ENCODE data around the gene DRAM1.
A peak's percentile ranks its signal among the peaks of the same experiment; 100 is the strongest.
"Not testable (repeated sequence)": the region's sequence is repeated elsewhere in the genome, so short reads cannot be mapped to it uniquely, and the experiment has no call there.

DRAM1 gene, protein sequence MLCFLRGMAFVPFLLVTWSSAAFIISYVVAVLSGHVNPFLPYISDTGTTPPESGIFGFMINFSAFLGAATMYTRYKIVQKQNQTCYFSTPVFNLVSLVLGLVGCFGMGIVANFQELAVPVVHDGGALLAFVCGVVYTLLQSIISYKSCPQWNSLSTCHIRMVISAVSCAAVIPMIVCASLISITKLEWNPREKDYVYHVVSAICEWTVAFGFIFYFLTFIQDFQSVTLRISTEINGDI

DNA sequence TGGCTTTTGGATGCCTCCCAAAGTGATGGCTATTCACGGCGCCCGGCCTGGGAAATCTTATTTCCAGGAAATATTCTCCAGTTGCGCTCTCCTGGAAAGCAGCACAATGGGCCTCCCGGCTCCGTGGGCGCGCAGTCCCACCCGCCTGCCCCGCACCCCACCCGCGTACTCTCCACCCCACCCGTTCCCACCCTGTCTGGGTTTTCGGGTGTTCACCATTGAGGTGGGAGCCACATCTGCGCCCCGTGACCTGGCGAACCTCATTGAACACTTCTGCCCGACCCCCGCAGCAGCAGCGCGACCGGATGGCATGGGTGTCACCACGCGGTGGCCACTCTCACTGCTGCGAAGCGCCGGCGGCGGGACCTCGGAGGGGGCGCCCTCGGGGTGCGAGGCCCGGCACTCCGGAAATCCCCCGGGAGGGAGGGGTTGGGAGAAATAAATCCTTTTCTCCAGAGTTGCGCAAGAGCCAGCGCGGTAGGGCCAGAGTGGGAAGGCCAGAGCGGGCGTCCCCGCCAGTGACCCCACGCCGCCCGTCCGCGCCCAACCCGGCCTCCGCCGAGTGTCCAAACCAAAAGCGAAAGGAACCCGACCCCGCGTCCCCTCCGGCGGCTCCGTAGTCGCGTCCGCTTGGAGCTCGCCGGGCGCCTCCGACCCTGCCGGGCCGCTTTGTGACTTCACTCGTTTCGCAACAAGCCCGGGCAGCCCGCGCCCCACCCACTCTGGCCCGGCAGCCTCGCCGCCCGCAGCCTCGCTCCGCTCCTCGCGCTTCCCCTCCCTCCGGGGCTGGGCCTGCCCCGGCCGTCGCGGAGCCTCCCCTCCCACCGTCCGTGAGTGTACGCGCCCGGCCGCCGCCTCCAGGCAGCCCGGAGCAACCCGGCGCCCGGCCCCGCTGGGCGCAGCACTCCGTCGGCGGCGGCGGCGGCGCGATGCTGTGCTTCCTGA, at the start of gene DRAM1:
Gene DRAM1, plus strand, starts transcription at position 720 of the 945 bp plus-strand sequence. Its CDS starts 210 bp downstream, at position 930.
- peak; percentile 48 to 52 for DNase-seq (ENCODE audit: low read depth in 2 of 2)

DNA sequence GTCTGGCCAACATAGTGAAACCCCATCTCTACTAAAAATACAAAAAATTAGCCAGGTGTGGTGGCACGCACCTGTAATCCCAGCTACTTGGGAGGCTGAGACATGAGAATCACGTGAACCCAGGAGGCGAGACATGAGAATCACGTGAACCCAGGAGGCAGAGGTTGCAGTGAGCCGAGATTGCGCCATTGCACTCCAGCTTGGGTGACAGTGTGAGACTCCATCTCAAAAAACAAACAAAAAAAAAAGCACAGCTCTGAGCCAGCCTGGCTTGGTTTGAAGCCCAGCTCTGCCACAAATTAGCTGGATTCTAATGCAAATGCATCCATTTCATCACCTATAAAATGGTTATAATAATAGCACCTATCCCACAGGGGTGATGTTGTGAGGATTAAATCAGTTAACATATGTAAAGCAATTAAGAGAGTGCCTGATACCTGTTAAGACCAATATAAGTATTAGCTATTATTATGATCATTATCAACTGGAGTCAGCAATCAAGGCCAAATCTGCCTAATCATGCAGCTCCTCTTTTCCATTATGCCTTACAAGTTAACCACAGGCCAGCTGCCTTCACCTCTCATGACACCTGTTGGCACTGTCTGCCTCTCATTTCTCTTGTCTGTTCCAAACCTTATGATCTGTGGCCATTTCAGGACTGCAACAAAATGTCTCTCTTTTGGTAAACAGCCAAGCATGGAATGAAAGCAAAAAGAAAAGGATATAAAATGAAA, 48.8 kb upstream of the DRAM1 start:
- DNase-seq (ENCODE audit: low read depth in 2 of 2), result no peak

DNA sequence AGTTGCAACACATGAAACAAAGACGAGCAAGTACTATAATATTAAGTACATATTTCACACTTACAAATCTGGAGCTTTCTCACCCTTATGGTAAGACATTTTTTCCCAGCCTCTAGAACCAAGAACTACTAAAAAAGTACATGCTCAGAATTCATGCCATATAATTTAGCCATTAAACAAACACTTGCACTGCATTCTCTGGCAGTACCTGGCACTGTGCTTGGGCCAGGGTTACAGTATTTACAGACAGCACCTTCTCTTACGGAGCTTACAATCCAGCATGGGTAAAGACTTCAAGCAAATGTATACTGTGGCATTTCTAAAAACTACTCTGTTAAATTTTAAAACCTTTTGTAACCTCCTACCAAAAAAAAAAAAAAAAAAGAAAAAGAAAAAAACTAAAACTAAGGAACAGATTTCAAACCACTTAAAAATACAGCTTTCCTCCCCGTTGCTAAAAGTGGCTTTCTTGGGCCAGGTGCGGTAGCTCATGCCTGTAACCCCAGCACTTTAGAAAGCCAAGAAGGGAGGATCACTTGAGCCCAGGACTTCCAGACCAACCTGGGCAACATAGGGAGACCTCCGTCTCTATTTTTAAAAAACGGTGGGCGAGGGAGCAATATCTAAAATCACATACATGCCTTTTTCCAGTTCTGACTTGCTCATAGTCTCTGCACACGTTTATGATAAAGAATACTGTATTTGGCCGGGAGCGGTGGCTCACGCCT, 47.6 kb upstream of the DRAM1 start:
- DNase-seq (ENCODE audit: low read depth in 2 of 2), result no peak

DNA sequence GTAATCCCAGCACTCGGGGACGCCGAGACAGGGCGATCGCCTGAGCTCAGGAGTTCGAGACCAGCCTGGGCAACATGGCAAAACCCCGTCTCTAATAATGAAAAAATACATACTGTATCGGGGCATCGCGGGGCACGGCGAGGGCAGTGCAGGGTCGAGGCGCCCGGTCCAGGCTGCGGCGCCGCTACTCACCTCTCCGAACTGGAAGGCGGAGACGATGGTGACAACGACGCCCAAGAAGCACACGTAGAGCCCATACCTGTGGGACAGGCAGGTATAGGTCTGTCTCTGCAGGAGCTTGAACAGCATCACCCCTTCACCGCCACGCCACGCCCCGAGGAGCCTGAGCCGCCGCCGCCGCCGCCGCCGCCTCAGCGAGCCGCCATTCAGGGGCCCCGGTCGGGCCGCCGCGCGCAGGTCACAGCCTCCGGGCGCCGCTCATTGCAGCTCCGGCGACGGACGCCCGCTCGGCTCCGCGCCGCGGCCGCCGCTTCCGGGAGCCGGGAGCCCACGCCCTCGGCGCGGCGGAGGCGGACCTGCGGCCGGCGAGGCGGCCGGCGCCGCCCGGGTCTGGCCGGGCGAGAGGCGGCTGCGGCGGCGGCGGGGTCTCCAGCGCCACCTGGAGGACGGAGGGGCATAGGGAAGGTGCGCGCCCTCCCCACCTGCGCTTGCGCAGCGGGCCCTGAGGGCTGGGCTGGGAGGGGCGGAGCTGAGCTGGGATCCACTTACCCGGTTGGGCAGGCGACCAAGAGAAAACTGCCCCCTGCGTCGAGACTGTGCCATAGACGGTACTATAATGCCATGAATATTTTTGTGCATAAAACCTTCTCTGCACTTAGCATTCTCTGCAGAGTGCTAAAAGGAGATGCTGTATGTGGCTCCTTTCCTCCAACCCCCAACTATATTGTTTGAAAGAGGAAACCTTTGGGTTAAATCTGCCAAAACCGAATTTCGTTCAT, 46.7 kb upstream of the DRAM1 start, which contains the start of gene GNPTAB:
Gene GNPTAB, minus strand, starts transcription at position 593 of the 959 bp plus-strand sequence. Its CDS starts 284 bp downstream, at position 309.
- peak; percentile 91 to 95 for DNase-seq (ENCODE audit: low read depth in 2 of 2)

DNA sequence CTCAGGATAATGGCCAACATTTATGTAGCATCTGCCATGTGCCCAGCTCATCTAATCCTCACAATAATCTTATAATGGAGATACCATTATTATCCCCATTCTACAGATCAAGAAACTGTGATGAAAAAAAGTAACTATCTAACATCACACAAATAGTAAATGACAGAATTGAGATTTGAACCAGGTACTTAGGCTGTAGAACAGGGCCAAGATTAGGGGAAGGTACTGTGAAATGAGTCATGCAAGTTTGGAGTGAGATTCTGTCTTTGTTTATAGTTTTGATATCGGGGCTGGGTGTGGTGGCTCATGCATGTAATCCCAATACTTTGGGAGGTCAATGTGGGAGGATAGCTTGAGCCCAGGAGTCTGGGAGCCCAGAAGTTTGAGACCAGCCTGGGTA, 45.4 kb upstream of the DRAM1 start:
- DNase-seq (ENCODE audit: low read depth in 2 of 2), result no peak

DNA sequence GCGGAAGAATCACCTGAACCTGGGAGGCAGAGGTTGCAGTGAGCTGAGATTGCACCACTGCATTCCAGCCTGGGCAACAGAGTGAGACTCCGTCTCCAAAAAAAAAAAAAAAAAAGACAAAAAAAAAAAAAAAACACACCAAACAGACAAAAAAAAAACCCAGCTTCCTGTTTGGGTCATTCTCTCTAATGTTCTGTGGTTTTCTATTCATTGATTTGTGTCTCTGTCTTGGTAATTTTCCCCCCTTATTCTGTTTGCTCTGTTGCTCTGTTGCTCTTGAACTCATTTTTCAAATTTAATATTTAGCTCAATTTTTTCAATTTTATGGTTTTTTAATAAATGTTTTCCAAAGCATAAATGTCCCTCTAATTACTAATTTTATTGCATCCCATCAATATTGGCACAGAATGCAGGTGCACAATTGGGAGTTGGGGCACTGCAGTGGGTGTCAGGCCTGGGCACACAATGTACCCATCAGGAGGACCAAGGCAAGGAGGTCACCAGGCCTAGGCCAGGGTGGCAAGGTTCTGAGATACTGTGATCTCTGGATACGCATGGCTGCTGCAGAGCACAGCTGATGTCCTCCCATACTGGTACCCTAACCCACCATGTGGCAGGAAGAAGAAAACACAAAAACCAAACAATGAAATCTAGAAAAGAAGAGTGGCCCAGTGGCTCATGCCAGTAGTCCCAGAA, 38.6 kb upstream of the DRAM1 start:
- DNase-seq (ENCODE audit: low read depth in 2 of 2), result no peak

DNA sequence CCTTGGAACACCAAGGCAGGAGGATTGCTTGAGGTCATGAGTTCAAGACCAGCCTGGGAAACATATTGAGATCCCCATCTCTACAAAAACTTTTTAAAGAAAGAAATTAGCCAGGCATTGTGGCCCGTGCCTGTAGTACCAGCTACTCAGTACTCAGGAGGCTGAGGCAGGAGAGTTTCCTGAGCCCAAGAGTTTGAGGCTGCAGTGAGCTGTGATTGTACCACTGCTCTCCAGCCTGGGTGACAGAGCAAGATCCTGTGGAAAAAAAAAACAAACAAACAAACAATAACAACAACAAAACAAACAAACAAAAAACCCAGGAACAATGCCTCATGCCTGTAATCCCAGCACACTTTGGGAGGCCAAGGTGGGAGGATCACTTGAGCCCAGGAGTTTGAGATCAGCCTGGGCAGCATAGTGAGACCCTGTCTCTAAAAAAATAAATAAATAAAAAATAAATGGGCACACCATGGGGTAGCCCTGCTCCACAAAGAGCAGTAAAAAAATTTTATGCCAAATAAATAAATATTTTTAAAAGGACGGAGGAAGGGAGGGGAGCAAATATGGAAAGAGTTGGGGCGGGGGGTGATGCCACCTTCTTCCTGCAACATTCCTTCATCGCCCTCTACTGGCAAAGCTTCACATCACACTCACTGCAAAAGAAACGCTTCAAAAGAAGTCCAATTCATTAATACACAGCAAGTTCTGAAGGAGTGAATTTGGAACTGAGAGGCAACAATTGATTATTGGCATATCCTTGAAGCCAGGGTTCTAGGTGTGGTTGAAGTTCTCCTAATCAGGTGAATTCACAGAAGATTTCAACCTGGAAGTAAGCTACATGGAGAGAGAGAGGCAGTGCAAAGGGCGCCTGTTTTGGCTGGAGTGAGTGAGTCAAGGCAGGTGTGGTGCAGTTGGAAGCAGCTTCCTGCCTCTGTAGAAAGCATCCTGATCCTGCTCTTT, 37.8 kb upstream of the DRAM1 start:
- DNase-seq (ENCODE audit: low read depth in 2 of 2), result peak; percentile 49 to 54

DNA sequence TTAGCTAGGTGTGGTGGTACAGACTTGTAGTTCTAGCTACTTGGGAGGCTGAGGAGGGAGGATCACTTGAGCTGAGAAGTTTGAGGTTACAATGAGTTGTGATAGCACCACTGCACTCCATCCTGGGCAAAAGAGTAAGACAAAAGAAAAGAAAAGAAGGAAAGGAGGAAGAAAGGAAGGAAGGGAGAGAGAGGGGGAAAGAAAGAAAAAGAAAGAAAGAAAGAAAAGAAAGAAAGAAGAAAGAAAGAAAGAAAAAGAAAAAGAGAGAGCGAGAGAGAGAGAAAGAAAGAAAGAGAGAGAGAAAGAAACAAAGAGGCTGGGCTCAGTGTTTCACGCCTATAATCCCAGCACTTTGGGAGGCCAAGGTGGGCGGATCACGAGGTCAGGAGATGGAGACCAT, 36.3 kb upstream of the DRAM1 start:
- DNase-seq (ENCODE audit: low read depth in 2 of 2), result no peak

DNA sequence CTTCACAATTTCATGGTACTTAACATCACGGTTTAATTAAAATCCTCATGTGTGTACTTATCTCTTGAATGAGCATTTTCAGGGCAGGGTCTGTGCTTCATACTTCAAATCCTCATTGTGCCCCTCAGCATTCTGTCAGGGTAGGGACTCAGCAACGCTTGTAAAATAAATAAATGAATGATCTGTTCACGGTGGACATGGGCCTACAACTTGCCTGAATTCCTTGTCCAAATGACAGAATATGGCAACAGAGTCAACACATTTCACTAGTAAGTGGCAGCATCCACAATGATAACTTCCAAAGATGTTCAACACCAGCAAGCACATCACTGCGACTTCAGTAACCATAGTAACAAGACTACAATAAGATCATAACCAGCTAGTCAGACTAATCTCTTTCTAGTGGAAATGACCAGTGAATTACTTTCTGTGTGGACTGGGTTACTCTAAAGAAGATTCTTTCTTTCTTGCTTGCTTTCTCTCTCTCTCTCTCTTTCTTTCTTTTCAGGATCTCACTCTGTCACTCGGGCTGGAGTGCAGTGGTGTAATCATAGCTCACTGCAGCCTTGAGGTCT, 32.2 kb upstream of the DRAM1 start:
- DNase-seq (ENCODE audit: low read depth in 2 of 2), result no peak

DNA sequence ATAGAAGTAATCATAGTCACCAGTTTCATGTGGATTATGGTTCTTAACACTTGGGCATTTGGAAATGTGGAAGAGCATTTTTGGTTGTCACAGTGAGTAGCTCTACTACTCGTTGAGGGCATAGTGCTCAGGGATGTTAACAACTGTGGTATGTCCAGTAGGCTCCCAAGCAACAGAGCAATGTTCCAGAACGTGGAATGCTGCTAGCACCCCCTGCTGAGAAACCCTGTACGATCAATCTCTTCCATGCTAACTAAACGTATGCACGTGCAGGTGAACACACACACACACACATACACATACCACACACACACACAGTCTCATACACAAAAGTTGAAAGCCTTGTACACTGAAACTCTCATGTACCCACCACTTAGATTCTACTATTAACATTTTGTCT, 30.1 kb upstream of the DRAM1 start:
- no peak for DNase-seq (ENCODE audit: low read depth in 2 of 2)

DNA sequence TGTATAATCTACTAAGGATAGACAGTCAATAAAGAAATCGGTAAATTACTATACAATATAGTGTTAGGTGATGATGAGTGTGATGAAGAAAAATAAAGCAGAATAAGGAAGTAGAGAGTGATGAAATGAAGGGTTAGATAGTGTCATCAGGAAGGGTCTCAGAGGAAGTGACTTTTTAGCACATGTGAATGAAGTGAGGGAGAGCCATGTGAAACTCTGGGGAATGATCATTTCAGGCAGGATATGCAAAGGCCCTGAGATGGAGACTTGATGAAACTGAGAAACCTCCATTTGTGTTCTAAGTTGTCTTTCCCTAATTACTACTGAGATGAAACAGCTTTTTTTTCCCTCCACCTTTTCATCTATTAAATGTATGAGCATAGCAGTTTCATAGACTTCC, 27.2 kb upstream of the DRAM1 start:
- DNase-seq (ENCODE audit: low read depth in 2 of 2), result no peak

DNA sequence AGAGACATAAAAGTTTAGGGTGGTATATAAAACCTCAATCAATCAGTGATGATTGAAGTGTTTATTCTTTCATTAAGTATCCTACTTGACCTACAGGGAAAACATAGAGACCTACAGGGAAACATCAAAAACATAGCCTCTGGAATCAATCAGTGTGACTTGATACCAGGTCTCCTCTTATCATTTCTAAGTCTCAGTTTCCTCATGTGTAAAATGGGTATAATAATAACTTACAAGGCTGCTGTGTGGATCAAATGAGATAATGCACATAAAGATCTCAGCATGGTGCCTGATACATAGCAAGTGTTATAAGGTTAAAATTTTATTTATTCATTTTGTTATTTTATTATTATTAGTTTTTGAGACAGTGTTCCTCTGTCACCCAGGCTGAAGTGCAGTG, 24.4 kb upstream of the DRAM1 start:
- no peak for DNase-seq (ENCODE audit: low read depth in 2 of 2)

DNA sequence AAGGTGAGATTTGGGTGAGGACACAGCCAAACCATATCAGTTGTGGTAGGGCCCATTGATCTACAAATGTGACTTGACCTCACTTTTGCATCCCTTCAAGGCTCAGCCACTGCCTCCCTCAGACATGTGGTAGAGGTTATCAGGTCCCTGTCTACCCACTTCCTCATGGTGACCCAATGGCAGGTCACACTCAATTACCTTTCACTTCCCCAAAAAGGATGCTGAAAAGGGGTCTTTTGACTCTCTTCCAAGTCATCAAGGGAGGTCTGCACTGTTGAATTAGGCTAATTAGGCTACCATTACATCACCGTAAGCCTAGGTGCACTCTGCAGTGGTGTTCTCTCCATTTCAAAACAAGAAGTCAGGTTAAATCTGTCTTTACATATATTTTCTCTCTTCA, 22.6 kb upstream of the DRAM1 start:
- DNase-seq (ENCODE audit: low read depth in 2 of 2), result no peak

DNA sequence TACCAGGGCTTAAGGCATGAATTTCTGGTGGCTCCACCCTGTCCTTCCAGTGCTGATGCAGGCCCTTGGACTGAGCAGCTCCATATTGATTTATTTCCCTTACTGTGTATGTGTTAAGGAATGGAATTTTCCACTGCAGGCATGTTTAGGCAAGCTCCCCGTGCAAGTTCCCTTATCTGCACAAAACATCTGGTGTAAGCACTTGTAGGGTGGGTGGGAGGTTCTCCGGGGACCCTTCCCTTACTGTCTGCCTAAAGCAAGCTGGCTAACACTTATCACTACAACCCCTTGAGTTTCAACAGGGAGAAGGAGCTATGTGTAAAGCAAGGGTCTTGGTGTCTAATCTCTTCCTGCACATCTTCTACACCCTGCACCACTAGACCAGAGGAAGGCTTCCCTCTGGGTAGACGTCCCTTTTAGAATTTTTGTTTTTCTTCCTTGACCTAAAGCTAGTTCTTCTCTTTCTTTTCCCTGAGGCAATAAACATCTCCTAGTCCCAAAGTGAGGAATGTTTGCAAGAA, 22.0 kb upstream of the DRAM1 start:
- DNase-seq (ENCODE audit: low read depth in 2 of 2), result no peak

DNA sequence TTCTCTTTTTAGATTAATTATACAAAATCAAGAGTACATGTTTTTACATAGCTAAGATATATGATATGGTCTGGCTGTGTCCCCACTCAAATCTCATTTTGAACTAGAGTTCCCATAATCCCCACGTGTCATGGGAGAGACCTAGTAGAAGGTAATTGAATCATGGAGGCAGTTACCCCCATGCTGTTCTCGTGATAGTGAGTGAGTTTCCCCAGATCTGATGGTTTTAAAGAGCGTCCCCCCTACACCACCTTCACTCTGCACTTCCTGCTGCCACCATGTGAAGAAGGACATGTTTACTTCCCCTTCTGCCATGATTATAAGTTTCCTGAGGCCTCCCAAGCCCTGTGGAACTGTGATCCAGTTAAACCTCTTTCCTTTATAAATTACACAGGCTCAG, 21.4 kb upstream of the DRAM1 start:
- DNase-seq (ENCODE audit: low read depth in 2 of 2), result no peak

DNA sequence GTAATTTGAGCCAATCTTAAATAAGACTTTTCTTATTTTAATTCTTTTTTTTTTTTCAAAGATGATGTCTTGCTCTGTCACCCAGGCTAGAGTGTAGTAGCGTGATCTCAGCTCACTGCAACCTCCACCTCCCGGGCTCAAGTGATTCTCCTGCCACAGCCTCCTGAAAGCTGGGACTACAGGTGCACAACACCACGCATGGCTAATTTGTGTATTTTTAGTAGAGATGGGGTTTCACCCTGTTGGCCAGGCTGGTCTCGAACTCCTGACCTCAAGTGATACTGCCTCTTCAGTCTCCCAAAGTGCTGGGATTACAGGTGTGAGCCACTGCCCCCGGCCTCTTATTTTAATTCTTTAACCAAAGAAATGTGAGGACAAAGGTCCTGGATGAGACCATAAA, 20.8 kb upstream of the DRAM1 start:
- DNase-seq (ENCODE audit: low read depth in 2 of 2), result not testable (repeated sequence)

DNA sequence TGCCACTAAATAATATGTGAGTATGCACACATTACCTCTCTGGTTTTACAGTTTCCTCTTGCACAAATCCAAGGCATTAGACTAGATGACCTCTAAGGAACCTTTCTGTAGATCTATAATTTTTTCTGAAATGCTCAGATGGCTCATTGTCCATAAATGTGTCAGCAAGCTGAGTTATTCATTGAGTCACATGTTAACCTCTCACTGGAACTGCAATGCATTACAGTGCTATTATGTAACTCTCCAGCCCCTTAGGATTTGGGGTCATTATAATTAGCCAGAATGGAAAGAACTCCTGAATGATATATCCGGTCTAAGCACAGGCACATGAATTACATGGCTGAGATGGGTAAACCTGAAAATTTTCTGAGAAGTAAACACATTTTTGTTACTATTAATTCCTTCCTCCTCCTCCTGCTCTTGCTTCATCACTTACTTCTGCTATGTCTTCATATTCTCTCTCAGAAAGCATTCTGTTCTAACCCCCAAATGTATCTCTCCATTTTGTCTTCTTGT, 20.3 kb upstream of the DRAM1 start:
- no peak for DNase-seq (ENCODE audit: low read depth in 2 of 2)

DNA sequence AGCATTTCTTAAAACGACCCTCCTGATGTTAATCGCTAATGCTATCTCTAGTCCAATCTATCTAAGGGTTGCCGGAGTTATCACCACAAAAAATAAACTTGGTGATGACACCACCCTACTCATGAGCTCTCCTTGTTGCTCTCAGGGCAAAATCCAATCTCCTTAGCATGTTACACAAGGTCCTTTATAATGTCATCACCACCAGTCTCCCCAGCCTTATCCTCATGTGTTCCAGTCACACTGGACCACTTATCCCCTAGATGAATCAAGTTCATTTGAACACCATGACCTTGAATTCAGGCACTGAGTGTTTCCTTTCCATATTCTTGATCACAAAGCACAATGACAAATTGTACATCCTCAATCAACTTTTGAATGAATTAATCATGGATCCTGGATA, 19.0 kb upstream of the DRAM1 start:
- no peak for DNase-seq (ENCODE audit: low read depth in 2 of 2)

Measured in stimulated activated CD8-positive, alpha-beta memory T cell treated with anti-CD3 and anti-CD28 coated beads, Interleukin-2, amount 100 ng/mL, for 1 hour (primary cell).